K562 (cell line): ENCODE measurements around the gene CRYBG2. TPM values are rescaled to one million over a fixed set of nuclear protein-coding genes. Genes with fewer than 3 reads are reported as not detected.
A peak's percentile ranks its signal among the peaks of the same experiment; 100 is the strongest.

Source experiments
- ASH1L ChIP-seq: fragments of 450-650 bp; IDR thresholded peaks from 2 replicates; pipeline ENCODE4 v1.6.1; 2018; ENCODE audit warnings: borderline replicate concordance, mild to moderate bottlenecking, low read depth; ENCODE audit not compliant: partially characterized antibody
- BRCA1 ChIP-seq, 2 experiments: fragments of 450-650 bp in 1 of 2; sonication (generic) in 1 of 2; formaldehyde crosslinking in 1 of 2; IDR thresholded peaks; 2 replicates each; pipeline versions ENCODE4 v1.5.0 to v1.6.1; 2017 to 2020; ENCODE audit warnings: mild to moderate bottlenecking in 1 of 2, missing genetic modification reagents in 1 of 2
- BRD9 ChIP-seq: fragments of 450-650 bp; IDR thresholded peaks from 2 replicates; pipeline ENCODE4 v1.6.1; 2018; ENCODE audit warnings: low read depth; ENCODE audit not compliant: partially characterized antibody
- BRF1 ChIP-seq: IDR thresholded peaks from 3 replicates; pipeline ENCODE4 v1.6.1; 2011; ENCODE audit warnings: borderline replicate concordance, mild to moderate bottlenecking; ENCODE audit not compliant: insufficient read length; ENCODE audit errors: extremely low read depth
- FOXK2 ChIP-seq, 2 experiments: fragments of 450-650 bp; IDR thresholded peaks in 1 of 2; conservative IDR thresholded peaks in 1 of 2; 2 replicates each; pipeline ENCODE4 v1.6.1; 2016; ENCODE audit warnings: low read depth in 2 of 2, mild to moderate bottlenecking in 1 of 2
- FOXP4 ChIP-seq: sonication (generic); formaldehyde crosslinking; IDR thresholded peaks from 2 replicates; pipeline ENCODE4 v1.8.0; 2022; ENCODE audit warnings: mild to moderate bottlenecking, missing genetic modification reagents, borderline replicate concordance
- IRF2 ChIP-seq: sonication (generic); formaldehyde crosslinking; IDR thresholded peaks from 2 replicates; pipeline ENCODE4 v1.8.1; 2022; ENCODE audit warnings: mild to moderate bottlenecking, missing genetic modification reagents
- PTTG1 ChIP-seq: fragments of 450-650 bp; IDR thresholded peaks from 2 replicates; pipeline ENCODE4 v1.6.1; 2016; ENCODE audit warnings: low read depth, mild to moderate bottlenecking, missing genetic modification characterization, missing compliant biosample characterization
- RBFOX2 ChIP-seq: fragments of 200-400 bp; formaldehyde crosslinking; IDR thresholded peaks from 2 replicates; pipeline ENCODE4 v1.6.1; 2017; ENCODE audit warnings: low read depth, mild to moderate bottlenecking, low read length, moderate library complexity
- TCF15 ChIP-seq: fragments of 250-450 bp; sonication (Bioruptor Pico); IDR thresholded peaks from 2 replicates; pipeline ENCODE4 v1.8.0; 2022; ENCODE audit warnings: moderate library complexity, mild to moderate bottlenecking, inconsistent platforms
- ZBTB7A ChIP-seq: IDR thresholded peaks from 2 replicates; pipeline ENCODE4 v1.6.1; 2011; ENCODE audit warnings: low read depth, mild to moderate bottlenecking, low read length, moderate library complexity, borderline replicate concordance; ENCODE audit not compliant: control insufficient read depth
- ZBTB9 ChIP-seq: fragments of 450-650 bp; formaldehyde crosslinking; IDR thresholded peaks from 2 replicates; pipeline ENCODE4 v1.4.0; 2020; ENCODE audit warnings: mild to moderate bottlenecking, moderate library complexity
- ZMIZ1 ChIP-seq, 2 experiments: fragments of 150-350 bp in 1 of 2; IDR thresholded peaks; 2 replicates each; pipeline ENCODE4 v1.6.1; 2012 to 2016; ENCODE audit warnings: low read depth in 2 of 2, low read length in 2 of 2, mild to moderate bottlenecking in 1 of 2, moderate library complexity in 1 of 2
- ZNF165 ChIP-seq: fragments of 250-450 bp; sonication (Bioruptor Pico); IDR thresholded peaks from 2 replicates; pipeline ENCODE4 v1.4.0; 2020; ENCODE audit warnings: borderline replicate concordance
- ZNF3 ChIP-seq: fragments of 250-450 bp; sonication (Bioruptor Pico); IDR thresholded peaks from 2 replicates; pipeline ENCODE4 v1.5.0; 2021; ENCODE audit warnings: mild to moderate bottlenecking, moderate library complexity
- ZNF324 ChIP-seq: fragments of 250-450 bp; sonication (Bioruptor Pico); IDR thresholded peaks from 2 replicates; pipeline ENCODE4 v1.4.0; 2020; ENCODE audit warnings: mild to moderate bottlenecking
- ZNF354B ChIP-seq: fragments of 250-450 bp; sonication (Bioruptor Pico); IDR thresholded peaks from 2 replicates; pipeline ENCODE4 v1.4.0; 2020
- ZNF507 ChIP-seq: conservative IDR thresholded peaks from 2 replicates; pipeline ENCODE4 v1.6.1; 2017; ENCODE audit warnings: missing genetic modification characterization, missing compliant biosample characterization
- polyA plus RNA-seq, 8 experiments: library from polyadenylated mRNA; depleted of rRNA in 4 of 8; stranded (reverse) in 5 of 8; unstranded in 3 of 8; fragments of >200 nt; fragmentation: Nextera tagmentation in 2 of 8; fragmentation: Illumina TruSeq in 1 of 8; extraction: Ambion mirVana in 2 of 8; extraction: Trizol in 1 of 8; gene quantifications; 2 replicates each; pipeline versions ENCODE4 v1.2.1 to v1.2.3, GENCODE V29; 2011 to 2014; ENCODE audit warnings: inconsistent platforms in 1 of 8, missing spikeins in 1 of 8
- total RNA-seq, 7 experiments: library from RNA; depleted of rRNA in 6 of 7; stranded (reverse); fragments of >200 nt in 6 of 7; fragmentation: Illumina TruSeq in 2 of 7; extraction: Trizol in 2 of 7; gene quantifications; 2 replicates each; pipeline versions ENCODE4 v1.2.1 to v1.2.3, GENCODE V29; 2011 to 2021; ENCODE audit warnings: low replicate concordance in 1 of 7

The CRYBG2 gene
- total and polyA plus RNA-seq, 9 of the 15 experiments (the other 6 are each of a cell fraction or from before 2014, with no cell fraction given) = 0.39 to 8.5 (median 3.7) TPM

- TF ChIP-seq FOXP4 (CRISPR knock-in tag) (peak; percentile 98), ZNF354B (CRISPR knock-in tag) (peak; percentile 64; the same call in 1 of the 2 replicates), BRD9 (peak; percentile 97), PTTG1 (peak; percentile 80), ZNF165 (CRISPR knock-in tag) (peak; percentile 86; the same call in 1 of the 2 replicates), TCF15 (peak; percentile 94), ZBTB7A (peak; percentile 45; the same call in 1 of the 2 replicates), ZNF324 (CRISPR knock-in tag) (peak; percentile 71), ZNF3 (CRISPR knock-in tag) (no peak), IRF2 (CRISPR knock-in tag) (peak; percentile 91; the same call in 1 of the 2 replicates), ASH1L (peak; percentile 42), ZNF507 (tag) (no peak; the same call in 1 of the 2 replicates), ZBTB9 (CRISPR knock-in tag) (peak; percentile 98), FOXK2 (conservative IDR thresholded peaks at IDR 0.05 in 1 of 2, IDR thresholded peaks at IDR 0.05 in 1 of 2; ENCODE audit: low read depth in 2 of 2) (peak; percentile 58 to 76; a peak in 3 of 4 replicates), RBFOX2 (peak; percentile 94), ZMIZ1 (IDR thresholded peaks at IDR 0.05; ENCODE audit: low read depth in 2 of 2, low read length in 2 of 2) (no peak), BRF1 (no peak), BRCA1 (IDR thresholded peaks at IDR 0.05) (no peak), BRCA1 (CRISPR knock-in tag; IDR thresholded peaks at IDR 0.05) (0 out of 2 replicates have a peak, but pooled peaks have one; percentile 98)
These were observed 17.3 kb downstream of the CRYBG2 start (continued) for GRCh38 chr1:26336477-26337205.
